GM18909 (cell line): ENCODE measurements around the gene SPTAN1.
"Not testable (repeated sequence)": the region's sequence is repeated elsewhere in the genome, so short reads cannot be mapped to it uniquely, and the experiment has no call there.

ENCODE experiments used
- ATAC-seq: cut with Tn5 transposase; IDR thresholded peaks from one replicate; pipeline ENCODE4 v1.9.1; 2021; ENCODE audit warnings: mild to moderate bottlenecking; ENCODE audit not compliant: unreplicated experiment, poor library complexity

Gene SPTAN1

GRCh38 chr9:128629852-128630545 is 77.6 kb downstream of the SPTAN1 start:
- ATAC-seq: no peak

DNA sequence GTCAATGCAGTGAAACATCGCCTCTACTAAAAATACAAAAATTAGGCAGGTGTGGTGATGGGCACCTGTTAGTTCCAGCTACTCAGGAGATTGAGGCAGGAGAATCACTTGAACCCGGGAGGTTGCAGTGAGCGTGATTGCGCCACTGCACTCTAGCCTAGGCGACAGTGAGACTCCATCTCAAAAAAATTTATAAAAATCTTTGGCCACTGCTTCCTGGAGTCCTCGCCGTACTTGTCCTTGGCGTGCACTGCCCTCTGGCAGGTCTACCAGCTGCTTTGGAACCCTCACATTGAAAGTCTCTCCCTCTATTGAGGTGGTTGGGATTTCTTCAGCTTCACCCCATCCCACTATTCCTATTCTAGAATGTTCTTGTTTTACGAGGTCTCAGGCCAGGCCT is 79.2 kb downstream of the SPTAN1 start:
- no peak for ATAC-seq

DNA sequence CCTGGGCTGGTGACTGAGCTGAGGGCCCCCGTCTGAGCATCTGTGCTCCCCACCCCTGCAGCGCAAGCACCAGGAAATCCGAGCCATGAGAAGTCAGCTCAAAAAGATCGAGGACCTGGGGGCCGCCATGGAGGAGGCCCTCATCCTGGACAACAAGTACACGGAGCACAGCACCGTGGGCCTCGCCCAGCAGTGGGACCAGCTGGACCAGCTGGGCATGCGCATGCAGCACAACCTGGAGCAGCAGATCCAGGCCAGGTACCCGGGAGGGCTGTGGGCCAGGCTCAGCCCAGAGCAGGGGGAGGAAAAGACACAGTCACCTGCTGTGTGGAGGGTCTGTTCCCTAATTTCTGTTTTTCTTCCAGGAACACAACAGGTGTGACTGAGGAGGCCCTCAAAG is 79.7 kb downstream of the SPTAN1 start:
- ATAC-seq: no peak

- ATAC-seq: no peak
Observed at GRCh38 chr9:128632486-128632885, 80.1 kb downstream of the SPTAN1 start.

DNA sequence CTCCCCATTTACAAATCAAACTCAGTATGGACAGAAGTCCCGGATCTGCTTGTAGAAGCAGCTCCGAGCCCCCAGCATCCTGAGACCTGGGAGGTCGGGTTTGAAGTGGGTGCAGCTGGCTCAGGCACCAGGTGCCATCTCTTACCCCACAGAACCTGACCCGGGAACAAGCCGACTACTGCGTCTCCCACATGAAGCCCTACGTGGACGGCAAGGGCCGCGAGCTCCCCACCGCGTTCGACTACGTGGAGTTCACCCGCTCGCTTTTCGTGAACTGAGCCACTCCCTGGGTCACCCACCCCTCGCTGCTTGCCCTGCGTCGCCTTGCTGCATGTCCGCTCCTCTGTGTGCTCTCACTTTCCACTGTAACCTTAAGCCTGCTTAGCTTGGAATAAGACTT is 80.7 kb downstream of the SPTAN1 start:
- ATAC-seq: no peak

GRCh38 chr9:128633601-128634000 is 81.2 kb downstream of the SPTAN1 start:
- no peak for ATAC-seq

DNA sequence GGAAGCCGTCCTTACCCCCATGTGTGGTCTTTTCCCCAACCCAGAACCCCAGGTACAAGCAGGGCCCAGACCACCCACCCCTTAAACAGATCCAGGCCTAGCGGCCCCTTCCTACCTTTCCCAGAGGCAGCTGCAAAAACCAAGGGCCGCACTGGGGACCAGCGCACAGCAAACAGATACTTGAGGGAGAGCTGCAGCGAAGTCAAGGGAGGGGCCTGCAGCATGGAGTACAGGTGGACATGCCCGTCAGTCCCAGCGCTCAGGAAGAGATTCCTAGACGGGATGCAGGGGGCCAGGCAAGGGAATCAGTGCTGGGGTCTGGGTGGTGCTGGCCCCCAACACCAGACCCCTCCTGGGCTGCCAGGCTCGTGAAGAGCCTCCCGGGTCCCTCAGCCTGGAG is 81.7 kb downstream of the SPTAN1 start:
- no peak for ATAC-seq

DNA sequence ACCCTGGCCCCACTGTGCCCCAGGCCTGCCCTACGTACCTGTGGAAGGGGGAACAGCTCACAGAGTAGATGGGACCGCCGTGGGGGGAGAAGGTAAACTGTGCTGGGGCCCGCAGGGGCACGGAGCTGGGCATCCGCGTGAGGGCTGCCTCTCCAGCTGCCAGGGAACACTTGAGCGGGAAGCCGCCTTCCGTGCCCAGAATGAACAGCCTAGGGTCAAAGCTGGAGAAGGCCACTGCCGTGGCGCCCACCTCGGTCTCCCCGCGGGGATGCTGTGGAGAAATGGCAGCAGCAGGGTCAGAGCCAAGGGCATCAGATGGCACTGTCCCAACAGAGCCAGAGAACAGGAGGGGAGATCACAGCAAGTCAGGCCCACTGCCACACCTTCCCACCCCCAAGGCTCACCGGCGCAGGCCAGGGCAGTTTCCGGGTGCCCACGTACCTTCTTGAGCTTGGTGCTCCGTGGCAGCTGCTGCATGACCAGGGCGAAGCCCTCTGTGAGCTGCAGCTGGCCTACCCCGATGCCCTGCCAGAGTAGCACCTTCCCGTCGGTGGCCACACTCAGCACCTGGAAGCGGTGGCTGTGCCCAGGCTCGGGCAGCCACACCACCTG is 82.4 kb downstream of the SPTAN1 start:
- ATAC-seq: no peak

DNA sequence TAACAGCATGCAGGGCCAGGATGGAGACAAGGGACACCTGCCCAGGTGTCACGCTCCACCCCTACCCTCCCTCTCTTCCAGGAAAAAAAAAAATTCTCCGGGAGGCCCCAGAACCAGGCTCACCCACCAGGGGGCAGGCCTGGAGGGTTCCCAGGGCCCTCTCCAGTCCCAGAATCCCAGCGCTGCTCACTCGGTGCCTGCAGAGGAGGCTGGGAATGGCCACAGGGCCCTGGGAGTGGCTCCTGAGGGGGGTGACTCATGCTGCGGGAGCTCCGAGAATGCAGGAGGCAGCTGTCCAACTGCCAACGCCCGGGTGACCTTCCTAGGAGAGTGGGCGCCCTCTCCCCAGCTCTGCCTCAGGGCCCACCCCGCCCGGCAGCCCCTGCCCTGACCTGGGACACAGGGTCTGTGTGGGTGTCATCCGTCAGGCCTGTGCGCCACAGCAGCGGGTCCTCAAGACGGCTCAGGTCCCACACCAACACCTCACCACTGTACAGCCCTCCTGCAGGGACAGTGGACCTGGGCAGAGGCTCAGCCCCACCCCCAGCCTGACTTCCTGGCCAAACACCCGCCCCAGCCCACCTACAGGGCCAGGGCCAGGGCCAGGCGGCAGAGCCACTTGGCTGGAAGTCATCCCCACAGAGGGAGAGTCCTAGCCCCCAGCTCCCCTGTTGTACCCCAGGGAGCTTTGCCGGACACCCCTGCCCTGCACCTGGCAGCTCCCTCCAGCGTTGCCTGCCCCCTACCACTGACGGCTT is 83.1 kb downstream of the SPTAN1 start:
- no peak for ATAC-seq

- ATAC-seq: no peak
Observed at GRCh38 chr9:128636024-128636390, 83.6 kb downstream of the SPTAN1 start.

DNA sequence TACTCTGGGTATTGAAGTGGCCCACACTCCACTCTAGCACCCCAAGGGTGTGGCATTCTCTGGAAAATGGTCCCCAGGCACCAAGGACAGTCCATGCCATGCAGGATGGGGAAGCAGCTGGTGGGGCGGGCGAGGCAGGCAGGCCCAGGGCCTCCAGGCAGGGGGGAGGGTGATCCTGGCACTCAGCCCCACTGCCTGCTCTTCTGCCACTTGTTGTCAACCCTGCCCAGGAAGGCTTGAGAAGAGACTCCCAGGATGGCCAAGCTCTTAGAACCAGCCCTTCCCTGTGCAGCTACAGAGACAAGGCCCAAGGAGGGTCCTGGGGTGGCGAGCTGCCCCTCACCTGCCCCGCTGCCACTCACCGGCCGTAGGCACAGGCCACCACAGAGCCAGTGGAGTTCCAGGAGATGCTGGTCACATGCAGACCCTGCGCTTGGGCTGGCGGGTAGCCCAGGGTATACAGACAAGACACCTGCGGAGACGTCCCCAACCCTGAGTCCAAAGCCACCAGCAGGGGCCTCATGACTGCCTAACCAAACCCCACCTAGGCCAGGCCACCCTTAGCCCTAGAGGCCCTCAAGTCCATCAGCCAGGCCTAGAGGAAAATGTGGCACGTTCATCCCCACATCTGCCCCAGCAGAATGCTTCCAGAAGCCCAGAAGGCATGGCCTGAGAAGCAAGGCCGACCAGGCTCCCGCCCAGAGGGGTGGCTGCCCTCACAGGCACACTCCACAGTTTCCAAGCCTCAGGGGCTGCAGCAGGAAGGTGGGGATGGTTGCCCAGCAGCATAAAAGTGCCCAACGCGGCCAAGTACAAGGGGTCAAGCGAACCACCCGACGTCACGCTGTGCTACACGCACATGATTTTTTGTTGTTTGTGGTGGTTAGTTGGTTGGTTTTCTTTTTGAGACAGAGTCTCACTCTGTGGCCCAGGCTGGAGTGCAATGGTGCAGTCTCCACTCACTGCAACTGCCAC is 84.5 kb downstream of the SPTAN1 start:
- ATAC-seq: no peak

- no peak for ATAC-seq
Observed at GRCh38 chr9:128637656-128638055, 85.3 kb downstream of the SPTAN1 start.

GRCh38 chr9:128638580-128638979 is 86.2 kb downstream of the SPTAN1 start:
- no peak for ATAC-seq

GRCh38 chr9:128640603-128641002 is 88.2 kb downstream of the SPTAN1 start:
- no peak for ATAC-seq

DNA sequence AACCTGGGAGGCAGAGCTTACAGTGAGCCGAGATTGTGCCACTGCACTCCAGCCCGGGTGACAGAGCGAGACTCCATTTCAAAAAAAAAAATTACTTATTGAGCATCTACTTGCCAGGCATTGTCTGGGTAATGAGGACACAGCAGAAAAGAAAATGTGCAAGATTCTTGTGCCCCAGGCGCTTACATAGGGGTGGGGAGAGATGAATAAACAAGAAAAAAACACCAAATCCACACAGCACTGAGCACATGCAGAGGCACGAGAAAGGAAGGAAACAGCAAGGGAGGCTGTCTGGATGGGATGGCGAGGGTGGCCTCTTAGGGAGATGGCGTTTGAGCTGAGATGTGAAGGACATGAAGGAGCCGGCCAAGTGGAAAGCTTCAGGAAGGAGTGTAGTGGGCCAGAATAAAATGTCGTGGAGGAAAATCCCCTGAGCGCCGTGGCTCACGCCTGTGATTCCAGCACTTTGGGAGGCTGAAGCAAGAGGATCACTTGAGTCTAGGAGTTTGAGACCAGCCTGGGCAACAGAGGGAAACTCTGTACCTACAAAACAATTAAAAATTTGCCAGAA is 90.4 kb downstream of the SPTAN1 start:
- ATAC-seq: no peak

GRCh38 chr9:128643519-128644300 is 91.3 kb downstream of the SPTAN1 start:
- peak; percentile 61 for ATAC-seq

DNA sequence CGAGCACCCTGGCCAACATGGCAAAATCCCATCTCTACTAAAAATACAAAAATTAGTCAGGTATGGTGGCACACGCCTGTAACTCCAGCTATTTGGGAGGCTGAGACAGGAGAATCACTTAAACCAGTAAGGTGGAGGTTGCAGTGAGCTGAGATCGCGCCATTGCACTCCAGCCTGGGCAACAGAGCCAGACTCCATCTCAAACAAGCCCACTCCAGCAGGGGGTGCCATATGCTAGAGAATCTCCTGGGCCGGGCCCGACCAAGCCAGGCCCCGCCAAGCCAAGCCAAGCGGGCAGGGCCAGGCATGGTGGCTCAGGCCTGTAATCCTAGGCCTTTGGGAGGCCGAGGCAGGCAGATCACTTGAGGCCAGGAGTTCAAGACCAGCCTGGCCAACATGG is 95.8 kb downstream of the SPTAN1 start:
- ATAC-seq: not testable (repeated sequence)

DNA sequence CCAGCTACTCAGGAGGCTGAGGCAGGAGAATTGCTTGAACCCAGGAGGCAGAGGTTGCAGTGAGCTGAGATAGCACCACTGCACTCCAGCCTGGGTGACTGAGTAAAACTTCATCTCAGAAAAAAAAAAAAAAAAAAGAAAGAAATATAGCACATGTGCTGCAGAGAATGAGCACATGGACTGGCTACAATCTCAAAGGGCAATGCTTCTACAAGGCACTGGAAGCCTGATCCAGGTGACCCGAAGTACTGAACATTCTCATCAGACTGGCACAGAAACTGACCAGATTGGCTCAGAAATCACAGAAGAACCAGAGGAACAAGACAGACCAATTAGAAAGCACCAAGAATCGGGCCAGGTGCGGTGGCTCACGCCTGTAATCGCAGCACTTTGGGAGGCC is 99.4 kb downstream of the SPTAN1 start:
- ATAC-seq: no peak

GRCh38 chr9:128653908-128654307 is 101.5 kb downstream of the SPTAN1 start:
- no peak for ATAC-seq
